Stimulated activated effector memory CD8-positive, alpha-beta T cell treated with anti-CD3 and anti-CD28 coated beads, Interleukin-12 subunit alpha, Interleukin-12 subunit beta, amount 100 ng/mL, for 72 hours (primary cell): ENCODE measurements around the gene SPATA6L.

Source experiments
- ATAC-seq: fragments of 150-1000 bp; cut with Tn5 transposase; 2 replicates; pipeline ENCODE4 v1.10.0; 2021
- DNase-seq, 2 donors: peaks; one replicate each; pipeline ENCODE4 v3.0.0; 2021 to 2022; ENCODE audit warnings: low spot score in 2 of 2
- H3K27ac Mint-ChIP-seq: one replicate; pipeline ENCODE4 v1.8.0; 2022; ENCODE audit warnings: mild to moderate bottlenecking, mixed read lengths
- H3K36me3 Mint-ChIP-seq: one replicate; pipeline ENCODE4 v1.8.0; 2022; ENCODE audit warnings: mild to moderate bottlenecking, mixed read lengths
- H3K4me1 Mint-ChIP-seq: one replicate; pipeline ENCODE4 v1.8.0; 2022; ENCODE audit warnings: mixed read lengths
- H3K4me3 Mint-ChIP-seq: one replicate; pipeline ENCODE4 v1.8.0; 2022; ENCODE audit warnings: mild to moderate bottlenecking, mixed read lengths
- H3K9me3 Mint-ChIP-seq: one replicate; pipeline ENCODE4 v1.8.0; 2022; ENCODE audit warnings: mixed read lengths

SPATA6L gene

DNA sequence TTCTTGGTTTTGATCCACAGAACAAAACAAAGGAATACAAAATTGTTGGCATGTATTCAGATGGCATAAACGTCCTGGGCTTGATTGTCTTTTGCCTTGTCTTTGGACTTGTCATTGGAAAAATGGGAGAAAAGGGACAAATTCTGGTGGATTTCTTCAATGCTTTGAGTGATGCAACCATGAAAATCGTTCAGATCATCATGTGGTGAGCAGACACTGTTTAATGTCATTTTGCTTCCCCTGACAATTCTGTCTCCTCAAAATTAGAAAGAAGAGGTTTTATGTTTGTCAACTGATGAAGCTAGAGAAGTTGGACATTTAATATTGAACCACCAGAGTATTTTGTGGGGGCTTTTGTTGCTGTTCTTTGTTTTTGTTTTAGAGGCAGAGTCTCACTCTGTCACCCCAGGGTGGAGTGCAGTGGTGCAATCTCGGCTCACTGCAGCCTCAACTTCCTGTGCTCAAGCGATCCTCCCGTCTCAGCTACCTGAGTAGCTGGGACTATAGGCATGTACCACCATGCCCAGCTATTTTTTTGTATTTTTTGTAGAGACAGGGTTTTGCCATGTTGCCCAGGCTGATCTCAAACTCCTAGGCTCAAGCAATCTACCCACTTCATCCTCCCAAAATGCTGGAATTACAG is 94.0 kb downstream of the SPATA6L start:
- no peaks in the 10 kb centered on the region for H3K36me3 Mint-ChIP-seq
- H3K9me3 Mint-ChIP-seq, result no peaks in the 10 kb centered on the region
- DNase-seq (no peak), ATAC-seq (peak; percentile 51)
- peaks cover 25% of the 10 kb centered on the region for H3K4me1 Mint-ChIP-seq
- H3K27ac Mint-ChIP-seq, result peak overlapping the region; percentile 7
- peak overlapping the region; percentile 21 for H3K4me3 Mint-ChIP-seq

GRCh38 chr9:4569101-4569500 is 97.2 kb downstream of the SPATA6L start:
- no peak for DNase-seq
- no peak overlapping the region for H3K4me3 Mint-ChIP-seq

GRCh38 chr9:4567601-4568000 is 98.7 kb downstream of the SPATA6L start:
- ATAC-seq (no peak), DNase-seq (no peak)
- no peaks in the 10 kb centered on the region for H3K36me3 Mint-ChIP-seq
- H3K4me3 Mint-ChIP-seq, result no peak overlapping the region
- no peaks in the 10 kb centered on the region for H3K9me3 Mint-ChIP-seq
- H3K4me1 Mint-ChIP-seq, result peaks cover 21% of the 10 kb centered on the region
- no peak overlapping the region for H3K27ac Mint-ChIP-seq

More at GRCh38 chr9:4569101-4569500, 97.2 kb downstream of the SPATA6L start:
- no peak overlapping the region for H3K27ac Mint-ChIP-seq
- no peaks in the 10 kb centered on the region for H3K36me3 Mint-ChIP-seq
- H3K4me1 Mint-ChIP-seq, result peaks cover 21% of the 10 kb centered on the region
- no peak for ATAC-seq
- no peaks in the 10 kb centered on the region for H3K9me3 Mint-ChIP-seq

GRCh38 chr9:4566806-4567205 is 99.5 kb downstream of the SPATA6L start:
- Mint-ChIP-seq H3K36me3 (no peaks in the 10 kb centered on the region), H3K4me1 (peaks cover 13% of the 10 kb centered on the region), H3K27ac (no peak overlapping the region), H3K9me3 (no peaks in the 10 kb centered on the region), H3K4me3 (no peak overlapping the region)
- DNase-seq, result no peak
- ATAC-seq, result no peak

GRCh38 chr9:4563105-4563504 is 103.2 kb downstream of the SPATA6L start:
- ATAC-seq (no peak), DNase-seq (no peak)
- Mint-ChIP-seq H3K4me3 (no peak overlapping the region), H3K27ac (no peak overlapping the region), H3K4me1 (peaks cover 13% of the 10 kb centered on the region), H3K36me3 (no peaks in the 10 kb centered on the region), H3K9me3 (no peaks in the 10 kb centered on the region)

DNA sequence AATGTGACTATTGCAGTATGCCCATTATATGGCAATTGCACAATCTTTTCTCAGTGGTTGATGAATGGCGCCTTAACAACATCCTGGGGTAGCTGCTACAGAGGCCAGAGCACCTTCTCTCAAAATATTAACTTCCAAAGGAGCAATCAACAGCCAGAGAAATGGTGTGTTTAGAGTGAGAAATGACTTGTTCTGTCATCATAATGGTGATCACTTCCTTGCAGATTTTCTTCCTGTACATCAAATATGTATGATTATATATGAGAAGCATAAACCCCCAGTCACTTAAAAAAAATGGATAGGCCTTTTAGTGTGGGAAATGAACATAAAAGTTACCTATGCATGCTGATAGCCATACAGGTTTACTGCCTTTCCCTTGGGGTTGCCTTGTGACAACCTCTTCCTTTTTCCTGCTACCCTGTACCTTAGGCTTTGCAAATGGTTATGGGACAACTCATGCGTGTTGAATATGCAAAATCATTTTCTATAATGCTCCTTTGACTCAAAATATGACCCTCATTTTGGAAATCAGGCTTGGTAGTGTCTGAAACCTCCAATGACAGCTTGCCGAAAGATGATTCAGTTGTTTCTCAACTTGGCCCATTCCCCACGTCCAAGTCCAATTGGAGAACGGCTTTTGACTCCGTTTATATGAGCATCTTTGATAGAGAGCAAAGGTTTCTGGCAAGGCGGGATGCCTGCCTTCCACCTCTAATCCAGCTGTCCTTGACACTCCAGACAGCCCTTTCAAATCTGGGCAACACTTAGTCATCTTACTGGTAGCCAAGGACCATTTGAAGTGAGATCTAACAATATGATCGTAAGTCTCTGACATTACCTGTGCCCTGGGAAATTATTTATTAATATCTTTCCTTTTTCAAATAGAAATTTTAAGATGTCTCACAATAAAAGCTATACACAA is 106.8 kb downstream of the SPATA6L start:
- ATAC-seq, result no peak
- Mint-ChIP-seq H3K27ac (no peak overlapping the region), H3K4me3 (no peak overlapping the region), H3K4me1 (peaks cover 13% of the 10 kb centered on the region), H3K36me3 (no peaks in the 10 kb centered on the region), H3K9me3 (no peaks in the 10 kb centered on the region)
- DNase-seq, result no peak

- Mint-ChIP-seq H3K9me3 (no peaks in the 10 kb centered on the region), H3K4me1 (peaks cover 5% of the 10 kb centered on the region), H3K36me3 (no peaks in the 10 kb centered on the region), H3K4me3 (no peak overlapping the region), H3K27ac (no peak overlapping the region)
- no peak for DNase-seq
- no peak for ATAC-seq
These were observed 107.8 kb downstream of the SPATA6L start for GRCh38 chr9:4558371-4558998.

- no peak overlapping the region for H3K27ac Mint-ChIP-seq
- ATAC-seq, result no peak
- H3K36me3 Mint-ChIP-seq, result no peaks in the 10 kb centered on the region
- H3K4me1 Mint-ChIP-seq, result peaks cover 6% of the 10 kb centered on the region
- no peak for DNase-seq
- H3K4me3 Mint-ChIP-seq, result no peak overlapping the region
- H3K9me3 Mint-ChIP-seq, result no peaks in the 10 kb centered on the region
These were observed 111.0 kb downstream of the SPATA6L start for GRCh38 chr9:4555236-4555635.

DNA sequence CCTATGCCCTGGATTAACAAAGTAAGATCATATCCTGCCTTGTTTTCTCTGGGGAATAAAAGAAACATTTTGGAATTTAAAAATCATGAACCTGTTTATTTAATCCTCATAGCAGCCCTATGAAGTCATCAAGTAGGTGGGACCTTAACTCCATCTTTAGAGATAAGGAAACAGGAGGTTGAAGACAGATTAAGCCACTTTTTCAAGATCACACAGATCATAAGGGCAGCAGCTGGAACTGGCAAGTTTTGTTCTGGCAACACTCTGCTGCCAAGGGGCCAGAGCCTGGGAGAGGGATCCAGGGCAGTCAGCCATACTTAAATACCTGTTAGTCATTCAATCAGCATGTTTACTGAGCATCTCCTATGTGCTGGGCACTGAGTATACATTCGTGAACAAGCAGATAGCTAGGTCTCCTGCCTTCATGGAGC is 112.3 kb downstream of the SPATA6L start:
- H3K4me3 Mint-ChIP-seq, result no peak overlapping the region
- no peaks in the 10 kb centered on the region for H3K36me3 Mint-ChIP-seq
- no peaks in the 10 kb centered on the region for H3K9me3 Mint-ChIP-seq
- H3K27ac Mint-ChIP-seq, result no peak overlapping the region
- no peak for DNase-seq
- peaks cover 6% of the 10 kb centered on the region for H3K4me1 Mint-ChIP-seq
- ATAC-seq, result no peak

DNA sequence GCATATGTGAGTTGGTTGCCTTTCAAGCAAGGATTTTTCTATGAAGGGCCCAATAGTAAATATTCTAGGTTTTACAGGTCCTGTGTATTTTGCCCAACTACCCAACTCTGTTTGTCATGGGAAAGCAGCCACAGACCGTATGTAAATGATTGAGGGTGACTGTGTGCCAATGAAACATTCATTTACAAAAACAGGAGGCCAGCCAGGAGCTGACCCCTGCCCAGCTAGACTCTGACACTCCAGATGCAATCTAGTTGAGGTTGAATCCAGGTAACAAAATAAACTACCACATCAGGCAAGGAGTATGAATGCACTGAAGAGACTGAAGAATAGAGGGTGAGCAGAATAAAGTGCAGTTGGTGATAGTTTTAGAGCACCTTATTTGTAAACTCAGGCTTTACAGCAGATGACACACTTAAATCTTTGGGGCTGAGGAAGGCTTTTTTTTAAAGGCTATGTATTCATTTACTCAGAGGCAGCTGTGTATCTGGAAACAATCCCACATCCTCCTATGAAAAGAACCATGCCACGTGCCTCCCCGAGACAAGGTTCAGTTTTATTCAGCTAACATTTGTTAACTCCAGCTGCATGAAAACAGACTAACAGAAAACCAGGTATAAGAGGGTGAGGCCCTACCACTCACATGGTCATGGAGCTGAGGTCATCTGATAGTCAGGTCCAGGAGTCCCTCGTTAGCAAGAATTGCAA is 115.3 kb downstream of the SPATA6L start:
- DNase-seq (no peak), ATAC-seq (no peak)
- peaks cover 6% of the 10 kb centered on the region for H3K4me1 Mint-ChIP-seq
- H3K9me3 Mint-ChIP-seq, result no peaks in the 10 kb centered on the region
- H3K36me3 Mint-ChIP-seq, result no peaks in the 10 kb centered on the region
- no peak overlapping the region for H3K4me3 Mint-ChIP-seq
- H3K27ac Mint-ChIP-seq, result no peak overlapping the region

DNA sequence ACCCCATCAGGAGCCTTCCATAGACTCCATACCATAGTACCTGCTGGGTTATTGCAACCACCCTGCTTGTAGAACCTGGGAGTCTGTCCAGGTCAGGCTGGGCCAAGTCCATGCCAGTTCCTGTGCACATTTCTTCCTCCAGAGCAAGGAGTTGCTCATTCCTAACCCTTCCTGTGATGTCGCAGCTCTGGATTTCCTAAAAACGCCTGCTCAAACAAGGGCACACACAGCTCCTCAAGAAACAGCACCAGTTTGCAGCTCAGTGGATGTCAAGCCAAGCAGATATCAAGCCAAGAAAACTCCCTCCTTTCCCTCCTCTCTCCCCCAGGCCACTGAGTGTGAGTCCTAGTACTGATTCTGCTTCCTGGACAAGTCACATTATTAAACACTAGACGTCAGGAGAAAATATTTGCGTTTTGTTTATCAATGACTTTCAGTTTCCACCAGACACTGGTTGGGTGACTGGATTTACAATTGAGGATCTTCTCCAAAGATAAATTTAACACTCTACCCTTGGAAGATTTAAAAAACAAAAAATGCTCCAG is 116.5 kb downstream of the SPATA6L start:
- ATAC-seq (no peak), DNase-seq (no peak)
- peaks cover 6% of the 10 kb centered on the region for H3K4me1 Mint-ChIP-seq
- no peak overlapping the region for H3K27ac Mint-ChIP-seq
- H3K9me3 Mint-ChIP-seq, result no peaks in the 10 kb centered on the region
- no peaks in the 10 kb centered on the region for H3K36me3 Mint-ChIP-seq
- H3K4me3 Mint-ChIP-seq, result no peak overlapping the region

DNA sequence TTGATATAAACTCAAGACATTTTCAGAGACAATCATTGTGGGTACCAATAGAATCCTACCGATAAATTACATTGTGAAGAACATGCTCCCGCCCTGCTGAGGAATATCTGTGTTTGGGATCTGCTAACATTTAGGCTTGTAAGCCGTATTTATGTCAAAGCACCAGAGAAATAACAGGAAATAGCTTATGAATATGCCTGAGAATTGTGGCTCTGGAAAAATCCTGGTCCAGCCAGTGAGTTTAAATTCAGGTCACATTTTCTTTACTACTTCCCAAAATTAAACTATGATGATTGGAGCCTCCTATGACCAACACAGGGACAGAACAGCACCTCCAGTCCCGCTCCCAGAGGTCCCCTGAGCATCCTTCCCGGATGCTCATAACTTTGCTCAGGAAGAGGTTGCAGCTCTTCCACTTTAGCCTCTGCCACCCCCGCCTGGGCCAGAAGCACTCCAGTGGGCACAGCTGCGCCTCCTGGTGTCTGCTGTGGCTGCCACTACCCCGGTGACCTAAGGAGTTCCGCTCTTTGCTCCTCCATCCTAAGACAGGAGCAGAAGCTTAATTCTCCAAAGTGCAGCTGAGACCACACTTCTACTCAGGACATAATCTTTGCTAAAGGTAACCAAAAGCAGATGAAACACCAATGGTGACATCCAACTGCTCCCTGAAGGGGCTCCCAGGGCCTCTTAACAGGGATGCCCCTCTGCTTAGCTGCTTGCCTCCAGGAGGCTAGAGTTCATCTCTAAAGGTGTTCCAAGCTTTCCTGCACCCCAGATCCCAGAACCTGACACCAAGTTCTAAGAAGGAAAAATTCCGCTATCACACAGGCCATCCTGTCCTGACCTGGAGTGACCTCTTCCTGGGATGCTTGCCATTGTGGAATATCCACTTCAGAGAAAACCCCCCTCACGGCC is 117.2 kb downstream of the SPATA6L start:
- DNase-seq, result no peak
- Mint-ChIP-seq H3K36me3 (no peaks in the 10 kb centered on the region), H3K4me3 (no peak overlapping the region), H3K4me1 (peaks cover 6% of the 10 kb centered on the region), H3K9me3 (no peaks in the 10 kb centered on the region), H3K27ac (no peak overlapping the region)
- ATAC-seq, result peak; percentile 44
